ENCODE data around the gene AP2A2.

Gene AP2A2

GRCh38 chr11:1042626-1043562 is 117.2 kb downstream of the AP2A2 start:
- DNase-seq (ENCODE audit: low read depth in 2 of 2), result no peak

GRCh38 chr11:1043563-1044096 is 118.0 kb downstream of the AP2A2 start:
- no peak for DNase-seq (ENCODE audit: low read depth in 2 of 2)

- DNase-seq (ENCODE audit: low read depth in 2 of 2), result no peak
Measured at GRCh38 chr11:1044160-1044559, 118.5 kb downstream of the AP2A2 start.

- no peak for DNase-seq (ENCODE audit: low read depth in 2 of 2)
Measured at GRCh38 chr11:1047595-1048156, 122.0 kb downstream of the AP2A2 start.

- DNase-seq (ENCODE audit: low read depth in 2 of 2), result no peak
Measured at GRCh38 chr11:1048375-1049070, 122.9 kb downstream of the AP2A2 start.

GRCh38 chr11:1049071-1049405 is 123.4 kb downstream of the AP2A2 start:
- DNase-seq (ENCODE audit: low read depth in 2 of 2), result no peak

GRCh38 chr11:1049431-1049891 is 123.8 kb downstream of the AP2A2 start:
- DNase-seq (ENCODE audit: low read depth in 2 of 2), result no peak

- no peak for DNase-seq (ENCODE audit: low read depth in 2 of 2)
Measured at GRCh38 chr11:1049911-1050580, 124.4 kb downstream of the AP2A2 start.

- DNase-seq (ENCODE audit: low read depth in 2 of 2), result peak; percentile 40 to 56
Measured at GRCh38 chr11:1050581-1051355, 125.1 kb downstream of the AP2A2 start.

- no peak for DNase-seq (ENCODE audit: low read depth in 2 of 2)
Measured at GRCh38 chr11:1051356-1052132, 125.9 kb downstream of the AP2A2 start.

- DNase-seq (ENCODE audit: low read depth in 2 of 2), result no peak
Measured at GRCh38 chr11:1052133-1053011, 126.7 kb downstream of the AP2A2 start.

- no peak for DNase-seq (ENCODE audit: low read depth in 2 of 2)
Measured at GRCh38 chr11:1053121-1053901, 127.6 kb downstream of the AP2A2 start.

GRCh38 chr11:1054143-1055108 is 128.8 kb downstream of the AP2A2 start:
- DNase-seq (ENCODE audit: low read depth in 2 of 2), result no peak

- DNase-seq (ENCODE audit: low read depth in 2 of 2), result no peak
Measured at GRCh38 chr11:1055109-1055703, 129.5 kb downstream of the AP2A2 start.

- DNase-seq (ENCODE audit: low read depth in 2 of 2), result no peak
Measured at GRCh38 chr11:1055990-1056771, 130.5 kb downstream of the AP2A2 start.

- no peak for DNase-seq (ENCODE audit: low read depth in 2 of 2)
Measured at GRCh38 chr11:1057806-1058205, 132.1 kb downstream of the AP2A2 start.

Data from stimulated activated CD8-positive, alpha-beta memory T cell treated with anti-CD3 and anti-CD28 coated beads, Interleukin-2, amount 100 ng/mL, for 1 hour (primary cell).